ENCODE measurements around the gene SHC2. TPM values are rescaled to one million over a fixed set of nuclear protein-coding genes. Genes with fewer than 3 reads are reported as not detected.

SHC2 gene
- total and polyA plus RNA-seq, 9 of the 15 experiments (the other 6 are each of a cell fraction or from before 2014, with no cell fraction given): 0.14 to 0.36 (median 0.17) TPM; not detected in 5

DNA sequence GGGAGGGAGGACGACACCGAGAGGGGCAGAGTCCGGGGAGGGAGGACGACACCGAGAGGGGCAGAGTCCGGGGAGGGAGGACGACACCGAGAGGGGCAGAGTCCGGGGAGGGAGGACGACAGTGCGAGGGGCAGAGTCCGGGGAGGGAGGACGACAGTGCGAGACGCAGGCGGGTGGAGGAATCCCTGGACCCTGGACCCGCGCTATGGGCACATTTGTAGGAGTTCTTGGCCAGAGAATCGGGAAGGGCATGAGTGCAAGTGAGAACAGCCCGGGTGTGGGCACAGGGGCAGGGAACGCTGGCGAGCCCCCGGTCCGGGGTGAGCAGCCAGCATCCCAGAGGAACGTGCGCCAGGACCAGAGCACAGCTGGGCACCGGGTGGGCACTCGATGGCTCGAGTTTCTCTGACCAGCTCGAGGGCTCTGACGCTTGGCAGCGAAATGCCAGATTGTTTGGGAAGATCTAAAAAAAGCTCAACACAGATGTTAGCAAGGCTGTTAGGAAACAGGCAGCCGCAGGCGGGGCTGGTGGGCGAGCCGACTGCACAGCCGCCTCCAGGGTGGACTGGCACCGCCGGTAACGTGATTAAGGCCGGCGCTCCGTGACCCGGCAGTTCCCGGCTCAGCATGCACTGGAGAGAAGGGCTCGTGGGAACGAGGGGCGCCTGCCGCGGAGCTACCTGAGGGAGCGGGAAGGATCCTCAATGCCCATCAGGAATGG, 33.9 kb downstream of the SHC2 start:
- H3K9me1 ChIP-seq (ENCODE audit: control insufficient read depth, insufficient read depth, low read length): no peaks in the 10 kb centered on the region
- ChIA-PET POLR2A (interaction anchor here (0.7 kb wide), 1 partner anchor 34 kb away, joined by 4 read pairs; the partner anchor contains the start of gene SHC2), CTCF (ENCODE audit: low intra/inter-chr PET ratio) (no interaction called here)
- 15% methylated on average over 31 of the region's 51 CpGs for WGBS (ENCODE audit: insufficient coverage, low coverage, missing lambda C conversion rate)
- peaks cover 5 to 47% of the 10 kb centered on the region in 2 experiments; a peak in 4 of 5 replicates for H3K27me3 ChIP-seq (ENCODE audit: control insufficient read depth in 2 of 2, insufficient read depth in 2 of 2, low read length in 2 of 2)
- H3K4me1 ChIP-seq (replicated peaks in 1 of 2; ENCODE audit: control insufficient read depth in 2 of 2, insufficient read depth in 2 of 2, low read length in 2 of 2): peaks cover 0 to 18% of the 10 kb centered on the region in 2 experiments; a peak in 1 of 5 replicates
- no TSS peak for BruUV-seq (replicated peaks)
- H3K4me2 ChIP-seq (ENCODE audit: insufficient read depth, low read length): no peak overlapping the region
- H3K79me2 ChIP-seq (ENCODE audit: control insufficient read depth, insufficient read depth, low read length): no peaks in the 10 kb centered on the region
- H3K9ac ChIP-seq (ENCODE audit: insufficient read depth in 1 of 2, low read depth in 2 of 2, low read length in 2 of 2): no peak overlapping the region
- no peaks in the 10 kb centered on the region for H3K36me3 ChIP-seq (ENCODE audit: control insufficient read depth, insufficient read depth, low read length)
- intact Hi-C loops (cut with micrococcal nuclease) (no loop called here), in situ Hi-C loops (cut with MboI) (no loop called here)
- H2AFZ ChIP-seq (ENCODE audit: low read depth, low read length): no peak overlapping the region
- H4K20me1 ChIP-seq (replicated peaks; ENCODE audit: control insufficient read depth, insufficient read depth, low read length): peaks cover 4% of the 10 kb centered on the region; the same call in 1 of the 2 replicates
- no peak overlapping the region for H3K4me3 ChIP-seq
- no peak overlapping the region for H3K27ac ChIP-seq (ENCODE audit: extremely low read depth, low read depth, low read length)
- peaks cover 2% of the 10 kb centered on the region for H3K9me3 ChIP-seq (replicated peaks; ENCODE audit: control insufficient read depth, insufficient read depth, low read depth, low read length)
- DNase-seq (ENCODE audit: extremely low read depth in 1 of 4, low spot score in 3 of 4): no peak
- ATAC-seq: no peak
- TF ChIP-seq ZNF263 (CRISPR knock-in tag; IDR thresholded peaks at IDR 0.05; ENCODE audit: borderline replicate concordance): peak; percentile 57; the same call in 1 of the 2 replicates
- TF ChIP-seq, protein P1, sequence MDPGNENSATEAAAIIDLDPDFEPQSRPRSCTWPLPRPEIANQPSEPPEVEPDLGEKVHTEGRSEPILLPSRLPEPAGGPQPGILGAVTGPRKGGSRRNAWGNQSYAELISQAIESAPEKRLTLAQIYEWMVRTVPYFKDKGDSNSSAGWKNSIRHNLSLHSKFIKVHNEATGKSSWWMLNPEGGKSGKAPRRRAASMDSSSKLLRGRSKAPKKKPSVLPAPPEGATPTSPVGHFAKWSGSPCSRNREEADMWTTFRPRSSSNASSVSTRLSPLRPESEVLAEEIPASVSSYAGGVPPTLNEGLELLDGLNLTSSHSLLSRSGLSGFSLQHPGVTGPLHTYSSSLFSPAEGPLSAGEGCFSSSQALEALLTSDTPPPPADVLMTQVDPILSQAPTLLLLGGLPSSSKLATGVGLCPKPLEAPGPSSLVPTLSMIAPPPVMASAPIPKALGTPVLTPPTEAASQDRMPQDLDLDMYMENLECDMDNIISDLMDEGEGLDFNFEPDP (CRISPR knock-in tag; IDR thresholded peaks at IDR 0.05): no peak
- FAIRE-seq: no peak

DNA sequence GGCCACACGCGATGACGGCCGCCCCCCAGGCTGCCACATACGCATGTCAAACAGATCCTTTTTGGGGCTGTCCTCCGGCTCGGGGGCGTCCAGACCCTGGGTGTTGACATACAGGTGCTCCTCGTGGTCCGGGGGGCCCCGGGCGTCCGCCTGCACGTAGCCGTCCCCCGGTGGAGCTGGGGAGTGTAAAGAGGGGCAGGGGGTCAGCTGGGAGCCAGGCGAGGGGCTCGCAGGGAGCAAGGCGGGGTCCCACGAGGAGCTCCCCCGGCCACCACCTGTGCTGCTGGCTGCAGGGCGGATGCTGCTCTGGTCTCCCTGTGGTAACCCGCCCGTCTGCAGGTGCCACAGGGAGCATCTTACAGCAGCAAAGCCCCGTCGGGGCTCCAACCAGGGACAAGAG, 35.8 kb downstream of the SHC2 start:
- Histone ChIP-seq H3K4me1 (replicated peaks in 1 of 2; ENCODE audit: control insufficient read depth in 2 of 2, insufficient read depth in 2 of 2, low read length in 2 of 2) (peaks cover 0 to 19% of the 10 kb centered on the region in 2 experiments; a peak in 1 of 5 replicates), H3K4me3 (no peak overlapping the region), H3K27me3 (ENCODE audit: control insufficient read depth in 2 of 2, insufficient read depth in 2 of 2, low read length in 2 of 2) (peaks cover 9 to 56% of the 10 kb centered on the region in 2 experiments; a peak in 4 of 5 replicates), H3K27ac (ENCODE audit: extremely low read depth, low read depth, low read length) (no peak overlapping the region), H3K4me2 (ENCODE audit: insufficient read depth, low read length) (no peak overlapping the region), H3K9me1 (ENCODE audit: control insufficient read depth, insufficient read depth, low read length) (no peaks in the 10 kb centered on the region), H3K36me3 (ENCODE audit: control insufficient read depth, insufficient read depth, low read length) (no peaks in the 10 kb centered on the region), H4K20me1 (replicated peaks; ENCODE audit: control insufficient read depth, insufficient read depth, low read length) (peaks cover 4% of the 10 kb centered on the region; the same call in 1 of the 2 replicates), H2AFZ (ENCODE audit: low read depth, low read length) (no peak overlapping the region), H3K9me3 (replicated peaks; ENCODE audit: control insufficient read depth, insufficient read depth, low read depth, low read length) (peaks cover 2% of the 10 kb centered on the region), H3K79me2 (ENCODE audit: control insufficient read depth, insufficient read depth, low read length) (no peaks in the 10 kb centered on the region), H3K9ac (ENCODE audit: insufficient read depth in 1 of 2, low read depth in 2 of 2, low read length in 2 of 2) (no peak overlapping the region)
- intact Hi-C loops (cut with micrococcal nuclease) (no loop called here), in situ Hi-C loops (cut with MboI) (no loop called here)
- BruUV-seq (replicated peaks): no TSS peak
- CTCF ChIA-PET (ENCODE audit: low intra/inter-chr PET ratio): no interaction called here
- FAIRE-seq: no peak
- ATAC-seq: no peak
- WGBS (ENCODE audit: insufficient coverage, low coverage, missing lambda C conversion rate): 6% methylated on average over 14 of the region's 26 CpGs
- POLR2A ChIA-PET: no interaction called here
- no peak for DNase-seq (ENCODE audit: extremely low read depth in 1 of 4, low spot score in 3 of 4)
- no peak for TF ChIP-seq PTRF (tag; IDR thresholded peaks at IDR 0.05)
- TF ChIP-seq SMAD1 (IDR thresholded peaks at IDR 0.05; ENCODE audit: low read depth, low read length, partially characterized antibody): no peak
- no peak for TF ChIP-seq ZNF263 (CRISPR knock-in tag; IDR thresholded peaks at IDR 0.05; ENCODE audit: borderline replicate concordance)
- no peak for TF ChIP-seq ADNP (tag; IDR thresholded peaks at IDR 0.05)
- TF ChIP-seq EGR1 (conservative IDR thresholded peaks at IDR 0.05): no peak
- TF ChIP-seq SP1 (CRISPR knock-in tag; IDR thresholded peaks at IDR 0.05): no peak
- TF ChIP-seq, protein P2, sequence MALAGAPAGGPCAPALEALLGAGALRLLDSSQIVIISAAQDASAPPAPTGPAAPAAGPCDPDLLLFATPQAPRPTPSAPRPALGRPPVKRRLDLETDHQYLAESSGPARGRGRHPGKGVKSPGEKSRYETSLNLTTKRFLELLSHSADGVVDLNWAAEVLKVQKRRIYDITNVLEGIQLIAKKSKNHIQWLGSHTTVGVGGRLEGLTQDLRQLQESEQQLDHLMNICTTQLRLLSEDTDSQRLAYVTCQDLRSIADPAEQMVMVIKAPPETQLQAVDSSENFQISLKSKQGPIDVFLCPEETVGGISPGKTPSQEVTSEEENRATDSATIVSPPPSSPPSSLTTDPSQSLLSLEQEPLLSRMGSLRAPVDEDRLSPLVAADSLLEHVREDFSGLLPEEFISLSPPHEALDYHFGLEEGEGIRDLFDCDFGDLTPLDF (CRISPR knock-in tag; IDR thresholded peaks at IDR 0.05): no peak
- TF ChIP-seq SIRT6 (IDR thresholded peaks at IDR 0.05; ENCODE audit: low read depth, low read length): no peak
- TF ChIP-seq ZNF274 (IDR thresholded peaks at IDR 0.05; ENCODE audit: borderline replicate concordance, low read depth, low read length): no peak
- no peak for TF ChIP-seq POLR2G (IDR thresholded peaks at IDR 0.05; ENCODE audit: low read depth, low read length)
- no peak for TF ChIP-seq TCF3 (CRISPR knock-in tag; IDR thresholded peaks at IDR 0.05)
- TF ChIP-seq ZFP36 (IDR thresholded peaks at IDR 0.05; ENCODE audit: low read depth, low read length, partially characterized antibody): no peak

Measured in K562 (cell line).